KMS-11 (cell line): ENCODE measurements around the gene LMNTD1.

Source experiments
- H2AFZ ChIP-seq: fragments of 200-600 bp; sonication (generic); 2 replicates; pipeline ENCODE4 v1.6.1; 2016; ENCODE audit warnings: antibody characterized with exemption, mixed run types, low read depth
- H3K27ac ChIP-seq: fragments of 200-600 bp; sonication (generic); 2 replicates; pipeline ENCODE4 v1.6.1; 2016; ENCODE audit warnings: mild to moderate bottlenecking, mixed run types
- H3K27me3 ChIP-seq: fragments of 200-600 bp; sonication (generic); 2 replicates; pipeline ENCODE4 v1.6.1; 2017; ENCODE audit warnings: mild to moderate bottlenecking, low read depth, mixed run types, moderate library complexity; ENCODE audit not compliant: insufficient read depth
- H3K36me3 ChIP-seq: fragments of 200-600 bp; sonication (generic); 2 replicates; pipeline ENCODE4 v1.6.1; 2017; ENCODE audit warnings: mild to moderate bottlenecking, mixed run types; ENCODE audit not compliant: insufficient read depth
- H3K4me1 ChIP-seq: fragments of 200-600 bp; sonication (generic); 2 replicates; pipeline ENCODE4 v1.6.1; 2016; ENCODE audit warnings: mild to moderate bottlenecking, low read depth, mixed run types; ENCODE audit not compliant: poor library complexity, severe bottlenecking
- H3K4me2 ChIP-seq: fragments of 200-600 bp; sonication (generic); 2 replicates; pipeline ENCODE4 v1.7.0; 2016; ENCODE audit warnings: mild to moderate bottlenecking, mixed run types
- H3K4me3 ChIP-seq: fragments of 200-600 bp; sonication (generic); IDR thresholded peaks from 2 replicates; pipeline ENCODE4 v1.6.1; 2017; ENCODE audit warnings: low read depth, low read length, mixed read lengths; ENCODE audit not compliant: insufficient read depth
- H3K79me2 ChIP-seq: fragments of 200-600 bp; sonication (generic); 2 replicates; pipeline ENCODE4 v1.6.1; 2016; ENCODE audit warnings: low read depth, mixed run types; ENCODE audit not compliant: insufficient read depth
- H3K9ac ChIP-seq: fragments of 200-600 bp; sonication (generic); 2 replicates; pipeline ENCODE4 v1.6.1; 2016; ENCODE audit warnings: mild to moderate bottlenecking, mixed run types
- H4K20me1 ChIP-seq: fragments of 200-600 bp; sonication (generic); 2 replicates; pipeline ENCODE4 v1.6.1; 2016; ENCODE audit warnings: mild to moderate bottlenecking, mixed run types; ENCODE audit not compliant: insufficient read depth
- TF ChIP-seq, protein P1 (sequence below): fragments of 200-600 bp; sonication (generic); conservative IDR thresholded peaks from 2 replicates; pipeline ENCODE4 v1.6.1; 2017; ENCODE audit warnings: low read depth, mild to moderate bottlenecking, antibody characterized with exemption, low read length, moderate library complexity, mixed read lengths

Gene LMNTD1

GRCh38 chr12:25447046-25447445 lies 106.0 kb downstream of the LMNTD1 start:
- Histone ChIP-seq H3K79me2 (no peaks in the 10 kb centered on the region), H4K20me1 (no peaks in the 10 kb centered on the region), H3K4me1 (no peaks in the 10 kb centered on the region), H3K36me3 (no peaks in the 10 kb centered on the region), H3K27ac (no peak overlapping the region), H3K27me3 (no peaks in the 10 kb centered on the region), H3K4me3 (no peak overlapping the region), H3K4me2 (no peak overlapping the region), H2AFZ (no peak overlapping the region), H3K9ac (no peak overlapping the region)
- TF ChIP-seq, protein P1, sequence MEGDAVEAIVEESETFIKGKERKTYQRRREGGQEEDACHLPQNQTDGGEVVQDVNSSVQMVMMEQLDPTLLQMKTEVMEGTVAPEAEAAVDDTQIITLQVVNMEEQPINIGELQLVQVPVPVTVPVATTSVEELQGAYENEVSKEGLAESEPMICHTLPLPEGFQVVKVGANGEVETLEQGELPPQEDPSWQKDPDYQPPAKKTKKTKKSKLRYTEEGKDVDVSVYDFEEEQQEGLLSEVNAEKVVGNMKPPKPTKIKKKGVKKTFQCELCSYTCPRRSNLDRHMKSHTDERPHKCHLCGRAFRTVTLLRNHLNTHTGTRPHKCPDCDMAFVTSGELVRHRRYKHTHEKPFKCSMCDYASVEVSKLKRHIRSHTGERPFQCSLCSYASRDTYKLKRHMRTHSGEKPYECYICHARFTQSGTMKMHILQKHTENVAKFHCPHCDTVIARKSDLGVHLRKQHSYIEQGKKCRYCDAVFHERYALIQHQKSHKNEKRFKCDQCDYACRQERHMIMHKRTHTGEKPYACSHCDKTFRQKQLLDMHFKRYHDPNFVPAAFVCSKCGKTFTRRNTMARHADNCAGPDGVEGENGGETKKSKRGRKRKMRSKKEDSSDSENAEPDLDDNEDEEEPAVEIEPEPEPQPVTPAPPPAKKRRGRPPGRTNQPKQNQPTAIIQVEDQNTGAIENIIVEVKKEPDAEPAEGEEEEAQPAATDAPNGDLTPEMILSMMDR = no peak

GRCh38 chr12:25438638-25439037 lies 114.4 kb downstream of the LMNTD1 start:
- no peak overlapping the region for H2AFZ ChIP-seq
- H3K4me3 ChIP-seq = no peak overlapping the region
- peaks cover 9% of the 10 kb centered on the region for H3K4me1 ChIP-seq
- no peaks in the 10 kb centered on the region for H4K20me1 ChIP-seq
- H3K27ac ChIP-seq = no peak overlapping the region
- no peaks in the 10 kb centered on the region for H3K79me2 ChIP-seq
- H3K9ac ChIP-seq = no peak overlapping the region
- no peaks in the 10 kb centered on the region for H3K27me3 ChIP-seq
- no peak overlapping the region for H3K4me2 ChIP-seq
- TF ChIP-seq, protein P1 = no peak
- H3K36me3 ChIP-seq = no peaks in the 10 kb centered on the region

GRCh38 chr12:25436206-25437030 lies 116.7 kb downstream of the LMNTD1 start:
- H3K4me1 ChIP-seq = peaks cover 13% of the 10 kb centered on the region
- no peak overlapping the region for H3K4me3 ChIP-seq
- peak overlapping the region; percentile 59 for H3K27ac ChIP-seq
- H3K79me2 ChIP-seq = no peaks in the 10 kb centered on the region
- H3K27me3 ChIP-seq = no peaks in the 10 kb centered on the region
- no peaks in the 10 kb centered on the region for H3K36me3 ChIP-seq
- TF ChIP-seq, protein P1 = peak; percentile 90
- H2AFZ ChIP-seq = peak overlapping the region; percentile 97
- H3K9ac ChIP-seq = peak overlapping the region; percentile 72
- peak overlapping the region; percentile 91 for H3K4me2 ChIP-seq
- no peaks in the 10 kb centered on the region for H4K20me1 ChIP-seq

DNA sequence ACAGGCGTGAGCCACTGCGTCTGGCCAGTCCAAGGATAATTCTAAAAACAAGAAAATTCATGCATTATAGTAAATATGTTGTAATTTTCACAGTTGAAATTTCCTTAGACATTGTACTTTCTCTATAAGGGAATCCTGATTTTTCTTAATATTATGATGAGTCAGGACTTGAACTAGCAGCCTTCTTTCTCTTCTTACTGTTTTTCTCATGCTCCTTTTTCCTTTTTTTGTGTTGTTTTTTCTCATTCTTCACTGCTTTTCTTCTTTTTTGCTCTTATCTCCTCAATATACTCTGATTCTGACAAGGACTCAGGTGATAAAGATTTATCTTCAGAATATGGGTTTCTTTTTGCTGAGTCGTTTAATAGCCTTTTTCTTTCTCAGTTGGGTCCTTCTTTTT lies 117.7 kb downstream of the LMNTD1 start:
- Histone ChIP-seq H3K4me3 (no peak overlapping the region), H2AFZ (peak overlapping the region; percentile 97), H3K79me2 (no peaks in the 10 kb centered on the region), H3K4me1 (peaks cover 13% of the 10 kb centered on the region), H3K27ac (no peak overlapping the region), H3K9ac (no peak overlapping the region), H3K36me3 (no peaks in the 10 kb centered on the region), H3K4me2 (peak overlapping the region; percentile 91), H4K20me1 (no peaks in the 10 kb centered on the region), H3K27me3 (no peaks in the 10 kb centered on the region)
- TF ChIP-seq, protein P1 = no peak
